Panc1 (cell line): ENCODE results near the gene PHF19. TPM values are rescaled to one million over a fixed set of nuclear protein-coding genes. Genes with fewer than 3 reads are reported as not detected.

Experiments
- ATAC-seq: fragments of 200-7000 bp; cut with Tn5 transposase; 2 replicates; pipeline ENCODE4 v1.9.1; 2020; ENCODE audit warnings: mild to moderate bottlenecking, moderate library complexity
- BruUV-seq: library from RNA; stranded (reverse); fragments of 400-500 nt; replicated peaks from 2 replicates; lab custom pipeline; 2021; lab: Mats Ljungman, UMichigan
- CTCF ChIA-PET: fragments of 300-600 bp; sonication (Branson Sonifier 250); formaldehyde crosslinking; loops from one replicate; lab custom pipeline; 2022; ENCODE audit warnings: antibody characterized with exemption; lab: Charles Lee
- POLR2A ChIA-PET: fragments of 300-600 bp; sonication (Branson Sonifier 250); formaldehyde crosslinking; loops from one replicate; lab custom pipeline; 2022; ENCODE audit warnings: antibody characterized with exemption; lab: Charles Lee
- DNase-seq: peaks from one replicate; pipeline ENCODE4 v3.0.0-alpha.2; 2010; ENCODE audit warnings: low read depth, low spot score
- H3K27ac ChIP-seq: 2 replicates; pipeline ENCODE4 v1.5.1; 2011; ENCODE audit warnings: mild to moderate bottlenecking, low read length, inconsistent platforms
- H3K27me3 ChIP-seq: fragments of 200-500 bp; sonication (Bioruptor generic); 2 replicates; pipeline ENCODE4 v1.6.0; 2014; ENCODE audit warnings: low read length, inconsistent platforms; ENCODE audit not compliant: control insufficient read depth, insufficient read depth
- H3K36me3 ChIP-seq: fragments of 200-500 bp; sonication (Bioruptor generic); 2 replicates; pipeline ENCODE4 v1.5.1; 2014; ENCODE audit warnings: inconsistent platforms, mild to moderate bottlenecking, low read length, moderate library complexity; ENCODE audit not compliant: control insufficient read depth, insufficient read depth
- H3K4me1 ChIP-seq: 2 replicates; pipeline ENCODE4 v1.5.1; 2011; ENCODE audit warnings: inconsistent platforms, mild to moderate bottlenecking, low read length, moderate library complexity; ENCODE audit not compliant: control insufficient read depth, insufficient read depth
- H3K4me3 ChIP-seq, 2 experiments: 2 replicates each; pipeline ENCODE4 v1.5.1; 2011 to 2012; ENCODE audit warnings: low read depth in 2 of 2, low read length in 2 of 2, mild to moderate bottlenecking in 2 of 2, inconsistent platforms in 1 of 2, moderate library complexity in 1 of 2
- H3K9me3 ChIP-seq: fragments of 200-500 bp; sonication (Bioruptor generic); 2 replicates; pipeline ENCODE4 v1.5.1; 2014; ENCODE audit warnings: low read depth, mild to moderate bottlenecking, inconsistent platforms, low read length, moderate library complexity; ENCODE audit not compliant: control insufficient read depth, insufficient read depth
- POLR2AphosphoS5 ChIP-seq: IDR thresholded peaks from 2 replicates; pipeline ENCODE4 v1.6.1; 2012; ENCODE audit warnings: mild to moderate bottlenecking, low read depth, low read length, moderate library complexity
- REST ChIP-seq, 2 experiments: IDR thresholded peaks; 2 replicates each; pipeline ENCODE4 v1.6.1; 2011 to 2012; ENCODE audit warnings: low read depth in 2 of 2, control low read depth in 1 of 2, low read length in 1 of 2, mild to moderate bottlenecking in 1 of 2, moderate library complexity in 1 of 2; ENCODE audit not compliant: insufficient read depth in 1 of 2
- SIN3A ChIP-seq: IDR thresholded peaks from 2 replicates; pipeline ENCODE4 v1.6.1; 2012; ENCODE audit warnings: low read depth, mild to moderate bottlenecking, low read length, moderate library complexity, borderline replicate concordance; ENCODE audit not compliant: insufficient read depth
- TCF7L2 ChIP-seq: IDR thresholded peaks from 2 replicates; pipeline ENCODE4 v1.6.1; 2011; ENCODE audit warnings: mild to moderate bottlenecking, low read depth, low read length, inconsistent platforms
- in situ Hi-C: cut with HindIII; loops from 2 replicates; pipeline ENCODE4 v1.10.0; 2016; ENCODE audit warnings: low sequenced_read_pairs, low pct_unique_long_range_greater_than_20kb
- intact Hi-C: fragments of 100-400 bp; cut with micrococcal nuclease; formaldehyde crosslinking; loops from one replicate; pipeline ENCODE4 v1.10.0; 2022; ENCODE audit not compliant: unreplicated experiment
- total RNA-seq: library from RNA; stranded (reverse); gene quantifications from one replicate; pipeline ENCODE4 v1.2.1, GENCODE V29; 2021; ENCODE audit not compliant: unreplicated experiment
- TF ChIP-seq, protein P1 (sequence below): fragments of 450-650 bp; IDR thresholded peaks from 2 replicates; pipeline ENCODE4 v1.5.1; 2017; ENCODE audit warnings: mild to moderate bottlenecking

PHF19 gene
- total RNA-seq, 1 experiment from 2014 or later = 91.1 TPM

- DNase-seq = no peak
- Histone ChIP-seq H3K9me3 (no peaks in the 10 kb centered on the region), H3K4me3 (peak overlapping the region; percentile 57 to 68), H3K27me3 (no peaks in the 10 kb centered on the region), H3K27ac (peak overlapping the region; percentile 94), H3K36me3 (peaks cover 3% of the 10 kb centered on the region; the same call in 1 of the 2 replicates), H3K4me1 (peaks cover 38% of the 10 kb centered on the region)
- intact Hi-C loops (loop anchor here (5.0 kb wide), 1 partner anchor 51 kb away; the partner anchor contains the start of gene TRAF1), in situ Hi-C loops (no loop called here)
- POLR2A ChIA-PET = interaction anchor here (0.6 kb wide), 1 partner anchor 82 kb away, joined by 5 read pairs; no protein-coding TSS in a partner anchor
- TF ChIP-seq REST (IDR thresholded peaks at IDR 0.05; ENCODE audit: insufficient read depth in 1 of 2, low read depth in 2 of 2, low read length in 1 of 2) (no peak), SIN3A (no peak; the same call in 1 of the 2 replicates), POLR2AphosphoS5 (no peak; the same call in none of the 2 replicates), TCF7L2 (no peak)
- TF ChIP-seq, protein P1, sequence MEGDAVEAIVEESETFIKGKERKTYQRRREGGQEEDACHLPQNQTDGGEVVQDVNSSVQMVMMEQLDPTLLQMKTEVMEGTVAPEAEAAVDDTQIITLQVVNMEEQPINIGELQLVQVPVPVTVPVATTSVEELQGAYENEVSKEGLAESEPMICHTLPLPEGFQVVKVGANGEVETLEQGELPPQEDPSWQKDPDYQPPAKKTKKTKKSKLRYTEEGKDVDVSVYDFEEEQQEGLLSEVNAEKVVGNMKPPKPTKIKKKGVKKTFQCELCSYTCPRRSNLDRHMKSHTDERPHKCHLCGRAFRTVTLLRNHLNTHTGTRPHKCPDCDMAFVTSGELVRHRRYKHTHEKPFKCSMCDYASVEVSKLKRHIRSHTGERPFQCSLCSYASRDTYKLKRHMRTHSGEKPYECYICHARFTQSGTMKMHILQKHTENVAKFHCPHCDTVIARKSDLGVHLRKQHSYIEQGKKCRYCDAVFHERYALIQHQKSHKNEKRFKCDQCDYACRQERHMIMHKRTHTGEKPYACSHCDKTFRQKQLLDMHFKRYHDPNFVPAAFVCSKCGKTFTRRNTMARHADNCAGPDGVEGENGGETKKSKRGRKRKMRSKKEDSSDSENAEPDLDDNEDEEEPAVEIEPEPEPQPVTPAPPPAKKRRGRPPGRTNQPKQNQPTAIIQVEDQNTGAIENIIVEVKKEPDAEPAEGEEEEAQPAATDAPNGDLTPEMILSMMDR = no peak
- BruUV-seq = no TSS peak
- CTCF ChIA-PET = no interaction called here
- peak; percentile 80 for ATAC-seq
Measured at GRCh38 chr9:120875954-120876841, 790 bp downstream of the PHF19 start.

- no peaks in the 10 kb centered on the region for H3K9me3 ChIP-seq
- ChIA-PET POLR2A (no interaction called here), CTCF (no interaction called here)
- intact Hi-C loops (loop anchor here (5.0 kb wide), 1 partner anchor 52 kb away; the partner anchor contains the start of gene TRAF1), in situ Hi-C loops (no loop called here)
- peaks cover 38% of the 10 kb centered on the region for H3K4me1 ChIP-seq
- TSS peak; percentile 61 for BruUV-seq
- ATAC-seq = no peak; the same call in 1 of the 2 replicates
- H3K27me3 ChIP-seq = no peaks in the 10 kb centered on the region
- H3K4me3 ChIP-seq = peak overlapping the region; percentile 57 to 68
- DNase-seq = no peak
- H3K27ac ChIP-seq = peak overlapping the region; percentile 94
- TF ChIP-seq POLR2AphosphoS5 = no peak
- no peak for TF ChIP-seq SIN3A
- TF ChIP-seq REST (IDR thresholded peaks at IDR 0.05; ENCODE audit: insufficient read depth in 1 of 2, low read depth in 2 of 2, low read length in 1 of 2) = no peak
- TF ChIP-seq TCF7L2 = no peak
- TF ChIP-seq, protein P1 = no peak
- peaks cover 3% of the 10 kb centered on the region; the same call in 1 of the 2 replicates for H3K36me3 ChIP-seq
Measured at GRCh38 chr9:120875643-120875953, 1.4 kb downstream of the PHF19 start.
